Peyer's patch (tissue), 4 donors: ENCODE measurements around the gene CARNS1.
"Not testable (repeated sequence)": the region's sequence is repeated elsewhere in the genome, so short reads cannot be mapped to it uniquely, and the experiment has no call there.

ENCODE experiments used
- CTCF ChIP-seq, 6 experiments: fragments of 450-650 bp in 4 of 6; fragments of 200-600 bp in 2 of 6; sonication (generic) in 1 of 6; IDR thresholded peaks; one replicate each; pipeline ENCODE4 v1.5.1; 2017 to 2019; ENCODE audit warnings: antibody characterized with exemption in 6 of 6, mild to moderate bottlenecking in 3 of 6, moderate library complexity in 1 of 6
- POLR2A ChIP-seq, 2 donors: fragments of 450-650 bp; IDR thresholded peaks; one replicate each; pipeline ENCODE4 v1.5.1; 2017; ENCODE audit warnings: antibody characterized with exemption in 2 of 2, mild to moderate bottlenecking in 2 of 2, moderate library complexity in 2 of 2

GRCh38 chr11:67402192-67402839 is 13.2 kb upstream of the CARNS1 start:
- peak in 1 of 2 donors; percentile 29 for TF ChIP-seq POLR2A (IDR thresholded peaks at IDR 0.05)
- not testable (repeated sequence) for TF ChIP-seq CTCF (IDR thresholded peaks at IDR 0.05)
